DLD1 (cell line): ENCODE data around the gene DHX36.

Experiments
- in situ Hi-C: cut with HindIII; loops from 2 replicates; pipeline ENCODE4 v1.10.0; 2017; ENCODE audit warnings: low sequenced_read_pairs

DHX36 gene

DNA sequence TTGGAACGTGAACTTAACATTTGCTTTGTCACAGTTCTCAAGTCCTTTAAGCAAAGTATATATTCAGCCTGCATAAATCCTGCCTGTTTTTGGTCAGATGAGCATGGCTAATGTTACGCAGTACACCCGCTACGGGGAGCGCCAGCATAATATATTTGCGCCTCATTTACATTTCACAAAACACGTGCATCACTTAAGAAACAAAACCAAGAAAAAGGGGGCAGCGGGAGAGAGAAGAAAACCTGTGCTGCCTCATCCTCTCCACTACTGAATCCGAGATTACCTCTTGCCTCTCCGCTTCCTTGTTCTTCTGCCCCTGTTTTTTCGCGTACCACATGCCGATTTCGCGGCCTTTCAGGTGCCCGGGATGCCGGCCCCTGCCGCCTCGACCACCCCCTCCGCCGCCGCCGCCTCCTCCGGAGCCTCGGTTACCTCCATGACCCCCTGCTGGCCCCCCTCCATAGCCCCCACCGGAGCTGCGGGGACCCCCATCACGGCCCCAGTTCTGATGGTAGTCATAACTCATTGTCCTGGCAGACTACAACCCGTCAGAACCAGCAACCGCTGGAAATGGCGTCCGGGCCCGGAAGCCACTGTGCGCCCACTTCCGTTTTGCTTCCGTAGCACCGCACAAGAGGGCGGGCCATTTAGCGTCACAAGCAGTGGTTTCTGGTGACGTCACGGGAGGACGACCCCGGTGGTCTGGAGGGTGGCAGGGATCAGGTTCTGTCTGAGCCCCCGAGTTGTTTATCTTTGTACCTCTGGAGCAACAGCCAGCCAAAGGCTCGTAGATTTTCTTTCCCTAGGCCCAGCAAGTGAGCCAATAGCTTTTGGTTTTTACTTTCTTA lies at the start of gene DHX36:
Gene DHX36 (minus strand): TSS at position 597 of the 848 bp plus-strand sequence. CDS start 71 bp downstream, at position 526.
- in situ Hi-C loops, result no loop called here

GRCh38 chr3:154367221-154367620 lies 42.9 kb upstream of the DHX36 start:
- in situ Hi-C loops, result no loop called here

DNA sequence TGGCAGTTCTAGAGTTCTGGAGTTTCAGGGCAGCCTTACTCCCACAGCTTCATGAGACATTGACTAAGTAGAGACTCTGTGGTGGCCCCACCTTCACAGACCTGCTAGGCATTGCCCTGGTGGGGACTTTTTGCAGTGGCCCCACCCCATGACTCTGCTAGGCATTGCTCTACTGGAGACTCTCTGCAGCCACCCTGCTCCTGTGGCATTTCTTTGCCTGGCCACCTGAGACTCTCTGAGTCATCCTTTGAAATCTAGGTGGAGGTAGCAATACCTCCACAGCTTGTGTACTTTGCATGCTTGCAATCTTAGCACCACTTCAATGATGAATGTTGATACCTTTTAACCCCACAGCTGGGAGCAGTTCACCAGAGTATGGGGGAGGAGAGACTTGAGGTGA lies 40.6 kb upstream of the DHX36 start:
- in situ Hi-C loops, result no loop called here

DNA sequence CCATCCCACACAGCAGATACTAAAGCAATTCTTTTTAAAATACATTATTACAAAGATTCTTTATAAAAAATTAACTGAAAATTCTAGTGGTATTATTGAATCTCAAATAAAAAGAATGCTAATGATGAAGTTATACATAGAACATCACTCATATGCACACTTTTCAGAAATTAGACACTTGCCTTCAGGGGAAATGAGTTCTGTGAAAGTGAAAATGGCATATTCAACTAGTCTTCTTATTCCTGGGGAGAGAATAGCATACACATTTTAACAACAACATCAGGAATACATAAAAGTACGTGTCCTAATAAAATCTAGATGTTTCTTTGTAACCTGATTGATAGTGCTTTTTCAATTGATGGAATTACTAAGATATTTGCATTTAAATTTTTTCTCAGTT lies 36.8 kb upstream of the DHX36 start:
- in situ Hi-C loops, result no loop called here

DNA sequence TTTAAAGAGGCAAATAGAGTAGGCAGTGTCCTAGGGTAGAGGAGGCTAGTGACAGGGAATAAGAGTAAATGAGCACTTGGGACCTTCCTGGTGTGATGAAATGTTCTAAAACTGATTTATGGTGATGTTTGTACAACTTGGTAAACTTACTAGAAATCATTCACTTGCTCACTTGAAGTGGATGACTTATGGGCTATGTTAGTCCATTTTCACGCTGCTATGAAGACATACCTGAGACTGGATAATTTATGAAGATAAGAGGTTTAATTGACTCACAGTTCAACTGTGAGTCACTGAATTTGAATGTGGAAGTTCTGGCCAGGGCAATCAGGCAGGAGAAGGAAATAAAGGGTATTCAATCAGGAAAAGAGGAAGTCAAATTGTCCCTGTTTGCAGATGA lies 31.7 kb upstream of the DHX36 start:
- in situ Hi-C loops, result no loop called here

DNA sequence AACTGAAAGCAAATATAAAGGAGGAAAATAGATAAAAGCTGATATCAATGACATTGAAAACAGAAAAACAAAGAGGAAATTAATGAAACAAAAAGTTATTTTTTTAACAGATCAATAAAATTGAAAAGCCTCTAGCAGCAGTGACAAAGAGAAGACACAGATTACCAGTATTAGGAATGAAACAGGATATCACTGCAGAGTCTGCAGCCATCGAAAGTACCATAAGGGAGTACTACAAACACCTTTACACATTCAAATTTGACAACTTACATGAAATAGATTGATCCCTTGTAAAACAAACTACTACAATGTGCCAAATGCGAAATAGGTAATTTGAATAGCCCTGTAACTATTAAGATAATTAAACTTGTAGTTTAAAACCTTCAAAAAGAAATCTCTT lies 24.9 kb upstream of the DHX36 start:
- in situ Hi-C loops, result no loop called here

GRCh38 chr3:154345422-154346122 lies 21.3 kb upstream of the DHX36 start:
- in situ Hi-C loops, result no loop called here

DNA sequence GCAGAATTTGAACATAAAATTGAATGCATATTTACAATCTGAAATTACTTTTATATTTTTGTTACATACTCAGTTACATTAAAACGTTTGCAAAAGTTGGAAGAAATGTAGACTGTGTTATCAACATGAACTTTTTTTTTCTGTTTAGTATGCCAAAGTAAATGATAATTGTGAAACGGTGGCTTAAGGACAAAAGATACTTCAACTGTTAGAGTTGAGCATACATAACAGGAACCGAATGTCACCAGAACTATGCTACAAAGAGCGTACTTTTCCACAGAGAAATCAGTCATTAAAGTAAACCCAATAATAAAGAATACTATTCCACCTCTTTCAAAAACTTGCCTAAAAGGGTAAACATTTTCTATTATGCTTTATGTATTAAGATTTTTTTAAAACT lies 14.3 kb upstream of the DHX36 start:
- in situ Hi-C loops, result no loop called here

GRCh38 chr3:154338008-154338407 lies 13.7 kb upstream of the DHX36 start:
- in situ Hi-C loops, result no loop called here

- in situ Hi-C loops, result no loop called here
These were observed 10.7 kb upstream of the DHX36 start for GRCh38 chr3:154334973-154335420.

- in situ Hi-C loops, result no loop called here
These were observed 3.6 kb upstream of the DHX36 start for GRCh38 chr3:154327871-154328270.

- in situ Hi-C loops, result no loop called here
These were observed 632 bp upstream of the DHX36 start for GRCh38 chr3:154324919-154325318.

- in situ Hi-C loops, result no loop called here
These were observed 7.1 kb downstream of the DHX36 start for GRCh38 chr3:154316974-154317767.

DNA sequence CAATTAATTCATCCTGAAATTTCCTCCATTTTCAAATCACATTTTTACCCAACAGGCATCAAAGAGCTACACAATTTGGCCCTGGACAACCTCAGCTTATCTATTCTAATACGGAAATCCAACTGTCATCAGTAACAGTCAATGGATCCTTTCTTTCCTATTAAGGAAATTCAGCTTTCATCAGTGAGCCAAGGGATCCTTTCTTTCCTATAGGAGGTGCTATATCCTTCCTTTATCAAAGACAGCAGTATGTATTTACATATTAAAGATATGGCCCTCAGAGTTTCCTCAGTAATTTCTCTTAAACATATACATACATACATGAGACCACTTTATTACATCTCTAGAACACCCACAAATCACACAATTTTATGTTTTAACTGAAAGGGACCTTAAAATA lies 10.1 kb downstream of the DHX36 start:
- in situ Hi-C loops, result no loop called here

GRCh38 chr3:154310840-154311239 lies 13.4 kb downstream of the DHX36 start:
- in situ Hi-C loops, result no loop called here

DNA sequence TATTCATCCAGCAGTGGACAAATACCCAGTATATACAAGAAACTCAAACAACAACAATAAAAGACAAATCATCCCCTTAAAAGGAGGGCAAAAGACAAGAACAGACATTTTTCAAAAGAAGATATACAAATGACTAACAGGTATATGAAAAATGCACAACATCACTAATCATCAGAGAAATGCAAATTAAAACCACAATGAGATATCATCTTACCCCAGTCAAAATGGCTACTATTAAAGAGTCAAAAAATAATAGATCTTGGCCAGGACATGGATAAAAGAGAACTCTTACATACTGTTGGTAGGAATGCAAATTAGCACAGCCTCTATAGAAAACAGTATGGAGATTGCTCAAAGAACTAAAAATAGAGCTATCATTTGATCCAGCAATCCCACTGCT lies 16.9 kb downstream of the DHX36 start:
- in situ Hi-C loops, result no loop called here

DNA sequence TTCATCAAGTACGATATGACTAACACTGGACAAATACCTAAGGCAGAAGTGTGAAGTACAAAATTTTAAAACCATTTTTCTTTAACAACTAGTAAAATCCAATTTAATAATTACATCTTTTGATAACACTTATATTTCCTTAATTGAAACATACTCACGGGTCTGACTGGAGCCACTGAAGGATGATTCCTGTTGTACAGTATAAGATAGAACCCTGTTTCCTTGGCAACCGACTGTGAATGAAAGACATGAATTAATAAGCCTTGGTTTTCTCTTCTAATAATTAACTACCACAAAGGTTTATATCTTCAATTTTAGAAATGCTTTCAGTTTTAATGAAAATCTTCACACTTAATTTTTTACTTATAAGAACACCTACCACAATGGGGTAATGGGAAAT lies 19.4 kb downstream of the DHX36 start:
- in situ Hi-C loops, result no loop called here

DNA sequence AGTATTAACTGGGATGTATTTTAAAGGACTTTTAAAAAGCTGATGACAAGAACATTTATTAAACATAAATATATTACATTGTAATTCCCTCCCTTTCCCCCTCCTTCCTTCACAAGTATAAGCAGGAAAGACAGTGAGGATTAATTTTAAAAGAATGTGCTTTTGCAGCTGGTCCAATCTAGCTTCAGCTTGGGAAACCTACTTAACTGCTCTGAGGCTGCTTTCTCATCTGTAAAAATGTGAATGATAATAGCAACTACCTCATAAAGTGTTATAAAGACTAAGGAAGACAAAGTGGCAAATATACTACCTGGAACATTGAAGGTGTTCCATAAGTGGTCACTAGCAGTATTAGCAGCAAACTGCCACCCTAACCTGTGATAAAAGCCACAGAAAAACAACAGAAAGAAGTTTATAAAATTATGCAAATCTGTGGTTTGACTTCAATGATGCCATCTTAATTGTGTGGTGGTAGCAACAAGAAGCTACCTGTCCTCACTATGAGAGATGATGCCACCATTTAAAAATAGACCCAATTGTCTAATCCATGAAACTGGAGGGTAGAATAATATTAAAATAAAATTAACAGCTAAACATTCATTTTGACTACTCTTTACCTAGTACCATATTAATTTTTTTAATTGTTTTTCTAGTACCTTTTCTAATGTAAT lies 20.0 kb downstream of the DHX36 start:
- in situ Hi-C loops, result no loop called here

DNA sequence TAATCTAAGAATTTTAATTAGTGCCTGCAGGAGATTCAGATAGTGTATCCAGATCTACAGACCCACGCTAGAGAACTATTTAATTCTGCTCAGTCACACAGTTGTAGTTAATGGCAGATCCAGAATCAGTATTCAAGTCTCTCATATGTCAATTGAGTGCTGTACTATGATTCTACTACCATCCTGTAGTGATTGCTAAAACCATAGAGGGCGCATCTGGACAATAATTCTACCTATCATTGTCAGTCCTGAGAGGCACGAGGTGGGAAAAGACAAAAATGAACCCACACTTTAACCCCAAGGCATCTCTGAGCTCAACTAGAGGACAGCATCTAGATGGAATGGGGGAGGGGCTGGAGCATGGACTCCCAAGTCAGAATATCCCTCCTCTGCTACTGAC lies 22.7 kb downstream of the DHX36 start:
- in situ Hi-C loops, result no loop called here

DNA sequence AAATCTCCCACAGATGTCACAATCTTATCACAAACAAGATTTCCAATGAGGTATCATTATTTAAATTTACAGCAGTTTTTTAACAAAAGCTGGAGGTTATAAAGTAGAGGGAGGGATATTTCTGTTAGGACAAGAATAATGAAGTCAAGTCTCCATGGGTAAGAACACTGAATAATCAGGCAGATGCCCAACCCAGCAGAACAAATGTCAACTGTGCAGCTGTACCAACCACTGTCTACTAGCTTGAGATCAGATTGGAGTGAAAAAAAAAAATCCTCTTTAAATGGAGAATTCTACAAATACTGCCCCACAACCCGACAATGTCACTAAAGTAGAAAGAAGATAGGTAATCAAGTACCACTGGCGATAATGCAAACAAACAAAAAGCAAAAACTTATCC lies 30.3 kb downstream of the DHX36 start:
- in situ Hi-C loops, result no loop called here

- in situ Hi-C loops, result no loop called here
These were observed 34.1 kb downstream of the DHX36 start for GRCh38 chr3:154290187-154290586.
